H1 (cell line): ENCODE data around the gene CCN6. TPM values are rescaled to one million over a fixed set of nuclear protein-coding genes. Genes with fewer than 3 reads are reported as not detected.

ENCODE experiments used
- CTCF ChIA-PET: fragments of 300-600 bp; sonication (Branson Sonifier 250); formaldehyde crosslinking; loops from one replicate; lab custom pipeline; 2021; ENCODE audit not compliant: partially characterized antibody; lab: Charles Lee
- POLR2A ChIA-PET: fragments of 300-600 bp; sonication (Branson Sonifier 250); formaldehyde crosslinking; loops from one replicate; lab custom pipeline; 2021; ENCODE audit warnings: inconsistent platforms; ENCODE audit not compliant: partially characterized antibody; lab: Charles Lee
- DNase-seq, 2 experiments: peaks; one replicate each; pipeline versions ENCODE4 v3.0.0 to v3.0.0-alpha.2; 2010 to 2022; ENCODE audit warnings: low spot score in 2 of 2, low read depth in 1 of 2, mixed read lengths in 1 of 2
- FAIRE-seq: peaks from 2 replicates; lab custom pipeline; 2011; peaks lifted over from hg19 to GRCh38; lab: Jason Lieb, UNC
- H2AFZ ChIP-seq: 2 replicates; pipeline ENCODE4 v1.8.1; 2012; ENCODE audit warnings: low read length, inconsistent platforms
- H2AK5ac ChIP-seq: 2 replicates; pipeline ENCODE4 v1.6.1; 2013; ENCODE audit warnings: low read depth, low read length
- H2BK120ac ChIP-seq: replicated peaks from 2 replicates; pipeline ENCODE3; 2013; ENCODE audit warnings: low read depth, low read length, inconsistent platforms
- H2BK12ac ChIP-seq: 2 replicates; pipeline ENCODE4 v1.6.1; 2013; ENCODE audit warnings: low read depth, low read length
- H2BK15ac ChIP-seq: 2 replicates; pipeline ENCODE4 v1.6.1; 2013; ENCODE audit warnings: low read length
- H2BK20ac ChIP-seq: 2 replicates; pipeline ENCODE4 v1.6.1; 2013; ENCODE audit warnings: low read length
- H2BK5ac ChIP-seq: 2 replicates; pipeline ENCODE4 v1.6.1; 2013; ENCODE audit warnings: low read depth, low read length
- H3K14ac ChIP-seq: 2 replicates; pipeline ENCODE4 v1.6.1; 2013; ENCODE audit warnings: inconsistent platforms; ENCODE audit not compliant: insufficient read length
- H3K18ac ChIP-seq: 2 replicates; pipeline ENCODE4 v1.6.1; 2013; ENCODE audit warnings: low read length; ENCODE audit errors: extremely low read depth
- H3K23ac ChIP-seq: 2 replicates; pipeline ENCODE4 v1.6.1; 2013; ENCODE audit warnings: inconsistent platforms; ENCODE audit not compliant: insufficient read length
- H3K23me2 ChIP-seq: 2 replicates; pipeline ENCODE4 v1.6.1; 2013; ENCODE audit warnings: low read depth, low read length
- H3K27ac ChIP-seq: 2 replicates; pipeline ENCODE4 v1.6.1; 2011; ENCODE audit warnings: low read depth, low read length, inconsistent platforms
- H3K27me3 ChIP-seq, 4 experiments: replicated peaks in 1 of 4; 1 replicate in 1 of 4; 2 replicates in 3 of 4; pipeline versions ENCODE4 v1.6.1 to v1.8.1; 2011 to 2013; ENCODE audit warnings: low read length in 3 of 4, mild to moderate bottlenecking in 3 of 4, inconsistent platforms in 2 of 4, mixed read lengths in 2 of 4, moderate library complexity in 1 of 4; ENCODE audit not compliant: control insufficient read depth in 3 of 4, insufficient read depth in 3 of 4; ENCODE audit errors: extremely low read depth in 1 of 4
- H3K36me3 ChIP-seq, 4 experiments: 2 replicates each; pipeline versions ENCODE4 v1.6.1 to v1.8.1; 2011 to 2013; ENCODE audit warnings: mild to moderate bottlenecking in 4 of 4, low read length in 3 of 4, moderate library complexity in 2 of 4, control low read depth in 1 of 4, inconsistent platforms in 1 of 4; ENCODE audit not compliant: insufficient read depth in 4 of 4, control insufficient read depth in 2 of 4
- H3K4ac ChIP-seq: replicated peaks from 2 replicates; pipeline ENCODE3; 2013; ENCODE audit warnings: low read length, low read depth, mixed read lengths, inconsistent platforms; ENCODE audit not compliant: insufficient read length
- H3K4me1 ChIP-seq, 4 experiments: replicated peaks in 1 of 4; 1 replicate in 1 of 4; 2 replicates in 3 of 4; pipeline versions ENCODE4 v1.6.1 to v1.8.1; 2011 to 2013; ENCODE audit warnings: low read length in 3 of 4, inconsistent platforms in 2 of 4, mixed read lengths in 1 of 4; ENCODE audit not compliant: insufficient read depth in 4 of 4, control insufficient read depth in 3 of 4
- H3K4me2 ChIP-seq, 2 experiments: 2 replicates each; pipeline versions ENCODE4 v1.6.1 to v1.8.1; 2011 to 2013; ENCODE audit warnings: low read depth in 2 of 2, low read length in 2 of 2, control low read depth in 1 of 2, inconsistent platforms in 1 of 2, mild to moderate bottlenecking in 1 of 2; ENCODE audit not compliant: insufficient read depth in 1 of 2
- H3K4me3 ChIP-seq, 4 experiments: fragments of 200-600, 300-600 bp in 1 of 4; sonication (generic), shearing (Covaris generic), sonication (Bioruptor Twin) in 1 of 4; 2 replicates each; pipeline versions ENCODE4 v1.5.1 to v1.8.1; 2011 to 2016; ENCODE audit warnings: low read length in 4 of 4, low read depth in 3 of 4, control low read depth in 2 of 4, inconsistent platforms in 2 of 4, mild to moderate bottlenecking in 2 of 4, mixed read lengths in 1 of 4, moderate library complexity in 1 of 4; ENCODE audit not compliant: insufficient read depth in 2 of 4; ENCODE audit errors: extremely low read depth in 1 of 4
- H3K56ac ChIP-seq: replicated peaks from 2 replicates; pipeline ENCODE3; 2013; ENCODE audit warnings: low read depth, mild to moderate bottlenecking, mixed read lengths, low read length, inconsistent platforms; ENCODE audit not compliant: insufficient read length
- H3K79me1 ChIP-seq: 2 replicates; pipeline ENCODE4 v1.6.1; 2013; ENCODE audit warnings: low read depth, low read length, control low read depth
- H3K79me2 ChIP-seq, 2 experiments: 2 replicates each; pipeline versions ENCODE4 v1.6.1 to v1.8.1; 2012 to 2013; ENCODE audit warnings: low read length in 2 of 2, mild to moderate bottlenecking in 2 of 2, inconsistent platforms in 1 of 2; ENCODE audit not compliant: insufficient read depth in 2 of 2, control insufficient read depth in 1 of 2
- H3K9ac ChIP-seq, 4 experiments: replicated peaks in 1 of 4; 1 replicate in 1 of 4; 2 replicates in 3 of 4; pipeline versions ENCODE4 v1.6.1 to v1.8.1; 2011 to 2013; ENCODE audit warnings: low read depth in 3 of 4, low read length in 3 of 4, control low read depth in 2 of 4, mild to moderate bottlenecking in 2 of 4, moderate library complexity in 2 of 4, inconsistent platforms in 1 of 4; ENCODE audit errors: extremely low read depth in 1 of 4
- H3K9me3 ChIP-seq, 2 experiments: 2 replicates each; pipeline versions ENCODE4 v1.6.1 to v1.8.1; 2012 to 2013; ENCODE audit warnings: mild to moderate bottlenecking in 2 of 2, moderate library complexity in 2 of 2, control low read depth in 1 of 2, inconsistent platforms in 1 of 2, low read depth in 1 of 2, low read length in 1 of 2, mixed read lengths in 1 of 2; ENCODE audit not compliant: insufficient read depth in 2 of 2
- H4K20me1 ChIP-seq, 2 experiments: replicated peaks in 1 of 2; 2 replicates each; pipeline versions ENCODE3 to v1.8.1; 2011 to 2013; ENCODE audit warnings: inconsistent platforms in 2 of 2, low read length in 2 of 2, mild to moderate bottlenecking in 1 of 2; ENCODE audit not compliant: insufficient read depth in 2 of 2, control insufficient read depth in 1 of 2
- H4K5ac ChIP-seq: 2 replicates; pipeline ENCODE4 v1.6.1; 2013; ENCODE audit warnings: low read length, low read depth, mixed read lengths, inconsistent platforms; ENCODE audit not compliant: insufficient read length
- H4K8ac ChIP-seq: 2 replicates; pipeline ENCODE4 v1.8.0; 2013; ENCODE audit warnings: mild to moderate bottlenecking, moderate library complexity, low read length, inconsistent platforms; ENCODE audit not compliant: insufficient read depth; ENCODE audit errors: extremely low read depth
- H4K91ac ChIP-seq: replicated peaks from 2 replicates; pipeline ENCODE3; 2013; ENCODE audit warnings: low read length, mixed read lengths, inconsistent platforms; ENCODE audit not compliant: insufficient read length
- ATF2 ChIP-seq: IDR thresholded peaks from 2 replicates; pipeline ENCODE4 v1.6.1; 2012; ENCODE audit warnings: low read length, inconsistent platforms
- ATF3 ChIP-seq: IDR thresholded peaks from 2 replicates; pipeline ENCODE4 v1.6.1; 2011; ENCODE audit warnings: low read depth, mild to moderate bottlenecking, low read length; ENCODE audit not compliant: insufficient read depth
- BRCA1 ChIP-seq: IDR thresholded peaks from 2 replicates; pipeline ENCODE4 v1.6.1; 2012; ENCODE audit warnings: low read depth, low read length, improper control_type of control experiment
- CBX5 ChIP-seq: fragments of 300-800, 300-1000 bp; sonication (generic); IDR thresholded peaks from 2 replicates; pipeline ENCODE4 v1.7.1; 2016; ENCODE audit warnings: antibody characterized with exemption, low read length, low read depth
- CEBPB ChIP-seq: IDR thresholded peaks from 2 replicates; pipeline ENCODE4 v1.6.1; 2012; ENCODE audit warnings: low read depth, low read length
- CREB1 ChIP-seq: IDR thresholded peaks from 2 replicates; pipeline ENCODE4 v1.6.1; 2012; ENCODE audit warnings: inconsistent platforms
- NRF1 ChIP-seq: IDR thresholded peaks from 2 replicates; pipeline ENCODE4 v1.6.1; 2011; ENCODE audit warnings: mild to moderate bottlenecking, low read depth, low read length, improper control_type of control experiment
- RFX5 ChIP-seq: IDR thresholded peaks from 2 replicates; pipeline ENCODE4 v1.6.1; 2011; ENCODE audit warnings: low read depth, low read length, improper control_type of control experiment, borderline replicate concordance
- SRF ChIP-seq: IDR thresholded peaks from 2 replicates; pipeline ENCODE4 v1.6.1; 2011; ENCODE audit warnings: mild to moderate bottlenecking, low read depth, low read length, moderate library complexity
- TBP ChIP-seq: IDR thresholded peaks from 2 replicates; pipeline ENCODE4 v1.6.1; 2011; ENCODE audit warnings: low read depth, low read length, improper control_type of control experiment
- TEAD4 ChIP-seq: IDR thresholded peaks from 2 replicates; pipeline ENCODE4 v1.6.1; 2012; ENCODE audit warnings: low read depth, low read length, inconsistent platforms, mixed read lengths
- WGBS, 2 experiments: shearing (Covaris generic) in 1 of 2; methylation state at CpG; one replicate each; pipeline versions ENCODE4 v1.1.6 to v1.1.7; 2013 to 2015; ENCODE audit warnings: low lambda C conversion rate in 2 of 2, mixed read lengths in 2 of 2, inconsistent platforms in 1 of 2, low coverage in 1 of 2, missing lambda C conversion rate in 1 of 2; ENCODE audit not compliant: insufficient replicate concordance in 2 of 2, insufficient coverage in 1 of 2, insufficient read length in 1 of 2; ENCODE audit errors: extremely low coverage in 1 of 2, missing lambda C conversion rate in 1 of 2; 5-methylcytosine and 5-hydroxymethylcytosine counted together
- polyA plus RNA-seq, 7 experiments: library from polyadenylated mRNA; depleted of rRNA in 3 of 7; stranded (reverse) in 5 of 7; unstranded in 2 of 7; fragments of >200 nt in 5 of 7; fragments of 200-250 nt in 2 of 7; gene quantifications; 1 replicate in 5 of 7; 2 replicates in 1 of 7; 4 replicates in 1 of 7; pipeline versions ENCODE4 v1.2.1 to v1.2.3, GENCODE V29; 2011 to 2013; ENCODE audit warnings: missing spikeins in 2 of 7, mixed read lengths in 2 of 7
- total RNA-seq: library from RNA; stranded (reverse); fragmentation: NEBNext Ultra II Directional; extraction: Animal tissue kit (Norgen Biotek cat#: 25700); gene quantifications from 2 replicates; pipeline ENCODE4 v1.2.1, GENCODE V29; 2021

The CCN6 gene
- total and polyA plus RNA-seq, 2 of the 8 experiments (the other 6 are each of a cell fraction or from before 2014, with no cell fraction given): not detected

- Histone ChIP-seq H2BK12ac (no peak overlapping the region), H2BK20ac (no peak overlapping the region), H2BK120ac (no peak overlapping the region), H3K14ac (no peak overlapping the region), H4K91ac (no peak overlapping the region), H4K8ac (no peak overlapping the region), H3K4me2 (no peak overlapping the region), H3K79me1 (no peaks in the 10 kb centered on the region), H3K4me1 (no peaks in the 10 kb centered on the region), H3K18ac (no peak overlapping the region), H3K4ac (no peak overlapping the region), H3K4me3 (no peak overlapping the region), H3K36me3 (no peaks in the 10 kb centered on the region), H2BK15ac (no peak overlapping the region), H3K27ac (no peak overlapping the region), H2BK5ac (no peak overlapping the region), H3K9me3 (0 out of 4 replicates have a peak, but pooled peaks cover 0 to 3% of the 10 kb centered on the region in 2 experiments), H4K20me1 (no peaks in the 10 kb centered on the region), H4K5ac (no peak overlapping the region), H3K23ac (no peak overlapping the region), H3K9ac (no peak overlapping the region), H3K56ac (no peak overlapping the region), H3K27me3 (no peaks in the 10 kb centered on the region), H2AFZ (no peak overlapping the region), H2AK5ac (no peak overlapping the region), H3K23me2 (no peaks in the 10 kb centered on the region), H3K79me2 (no peaks in the 10 kb centered on the region)
- no peak for FAIRE-seq
- WGBS, 2 experiments: 91% methylated on average over 12 of the region's 12 CpGs; no CpG with 5 or more reads in 1 of the 2 experiments
- DNase-seq: no peak
- POLR2A ChIA-PET: interaction anchor here (1.3 kb wide), 1 partner anchor 8 kb away, joined by 3 read pairs; no protein-coding TSS in a partner anchor
- CTCF ChIA-PET: interaction anchor here (0.7 to 12.2 kb wide), 8 partner anchors 9 to 316 kb away, joined by 3 to 92 read pairs (median 8); no protein-coding TSS in a partner anchor
- TF ChIP-seq NRF1: no peak
- no peak for TF ChIP-seq TBP
- TF ChIP-seq ATF2: no peak
- no peak for TF ChIP-seq CBX5
- no peak for TF ChIP-seq BRCA1
- TF ChIP-seq CEBPB: no peak
- no peak for TF ChIP-seq RFX5
- no peak for TF ChIP-seq CREB1
- TF ChIP-seq ATF3: no peak
- no peak for TF ChIP-seq SRF
- TF ChIP-seq TEAD4: no peak
Observed at GRCh38 chr6:112018619-112019416, 35.1 kb upstream of the CCN6 start.
